Measurements from ENCODE around the gene CCDC88C. TPM values are rescaled to one million over a fixed set of nuclear protein-coding genes. Genes with fewer than 3 reads are reported as not detected.
"Not testable (repeated sequence)": the region's sequence is repeated elsewhere in the genome, so short reads cannot be mapped to it uniquely, and the experiment has no call there.

The CCDC88C gene
- total RNA-seq, 1 donor from 2014 or later, result 40.6 TPM

- DNase-seq (ENCODE audit: extremely low read depth, low read depth, low spot score), result no peak
Measured at GRCh38 chr14:91274796-91275195, 142.8 kb downstream of the CCDC88C start.

- DNase-seq (ENCODE audit: extremely low read depth, low read depth, low spot score), result no peak
Measured at GRCh38 chr14:91273885-91274273, 143.7 kb downstream of the CCDC88C start.

GRCh38 chr14:91273273-91273884 is 144.2 kb downstream of the CCDC88C start:
- no peak for DNase-seq (ENCODE audit: extremely low read depth, low read depth, low spot score)

- no peak for DNase-seq (ENCODE audit: extremely low read depth, low read depth, low spot score)
Measured at GRCh38 chr14:91272341-91273272, 145.0 kb downstream of the CCDC88C start.

GRCh38 chr14:91271639-91272038 is 146.0 kb downstream of the CCDC88C start:
- DNase-seq (ENCODE audit: extremely low read depth, low read depth, low spot score), result no peak

- no peak for DNase-seq (ENCODE audit: extremely low read depth, low read depth, low spot score)
Measured at GRCh38 chr14:91270619-91271018, 147.0 kb downstream of the CCDC88C start.

- no peak for DNase-seq (ENCODE audit: extremely low read depth, low read depth, low spot score)
Measured at GRCh38 chr14:91270188-91270587, 147.4 kb downstream of the CCDC88C start.

- DNase-seq (ENCODE audit: extremely low read depth, low read depth, low spot score), result no peak
Measured at GRCh38 chr14:91269076-91269991, 148.3 kb downstream of the CCDC88C start.

GRCh38 chr14:91267965-91268437 is 149.6 kb downstream of the CCDC88C start:
- DNase-seq (ENCODE audit: extremely low read depth, low read depth, low spot score), result no peak

- DNase-seq (ENCODE audit: extremely low read depth, low read depth, low spot score), result not testable (repeated sequence)
Measured at GRCh38 chr14:91266276-91266675, 151.3 kb downstream of the CCDC88C start.

GRCh38 chr14:91265404-91265803 is 152.2 kb downstream of the CCDC88C start:
- DNase-seq (ENCODE audit: extremely low read depth, low read depth, low spot score), result no peak

- no peak for DNase-seq (ENCODE audit: extremely low read depth, low read depth, low spot score)
Measured at GRCh38 chr14:91264151-91265150, 153.2 kb downstream of the CCDC88C start.

- no peak for DNase-seq (ENCODE audit: extremely low read depth, low read depth, low spot score)
Measured at GRCh38 chr14:91263329-91263728, 154.3 kb downstream of the CCDC88C start.

- no peak for DNase-seq (ENCODE audit: extremely low read depth, low read depth, low spot score)
Measured at GRCh38 chr14:91261986-91262549, 155.6 kb downstream of the CCDC88C start.

GRCh38 chr14:91261115-91261514 is 156.5 kb downstream of the CCDC88C start:
- no peak for DNase-seq (ENCODE audit: extremely low read depth, low read depth, low spot score)

GRCh38 chr14:91258876-91259275 is 158.7 kb downstream of the CCDC88C start:
- DNase-seq (ENCODE audit: extremely low read depth, low read depth, low spot score), result no peak

GRCh38 chr14:91258011-91258618 is 159.5 kb downstream of the CCDC88C start:
- DNase-seq (ENCODE audit: extremely low read depth, low read depth, low spot score), result no peak

- no peak for DNase-seq (ENCODE audit: extremely low read depth, low read depth, low spot score)
Measured at GRCh38 chr14:91257328-91258010, 160.2 kb downstream of the CCDC88C start.
